ENCODE results near the gene CPA5. TPM values are rescaled to one million over a fixed set of nuclear protein-coding genes. Genes with fewer than 3 reads are reported as not detected.

The CPA5 gene
- total RNA-seq, 4 donors from 2014 or later, result not detected

DNA sequence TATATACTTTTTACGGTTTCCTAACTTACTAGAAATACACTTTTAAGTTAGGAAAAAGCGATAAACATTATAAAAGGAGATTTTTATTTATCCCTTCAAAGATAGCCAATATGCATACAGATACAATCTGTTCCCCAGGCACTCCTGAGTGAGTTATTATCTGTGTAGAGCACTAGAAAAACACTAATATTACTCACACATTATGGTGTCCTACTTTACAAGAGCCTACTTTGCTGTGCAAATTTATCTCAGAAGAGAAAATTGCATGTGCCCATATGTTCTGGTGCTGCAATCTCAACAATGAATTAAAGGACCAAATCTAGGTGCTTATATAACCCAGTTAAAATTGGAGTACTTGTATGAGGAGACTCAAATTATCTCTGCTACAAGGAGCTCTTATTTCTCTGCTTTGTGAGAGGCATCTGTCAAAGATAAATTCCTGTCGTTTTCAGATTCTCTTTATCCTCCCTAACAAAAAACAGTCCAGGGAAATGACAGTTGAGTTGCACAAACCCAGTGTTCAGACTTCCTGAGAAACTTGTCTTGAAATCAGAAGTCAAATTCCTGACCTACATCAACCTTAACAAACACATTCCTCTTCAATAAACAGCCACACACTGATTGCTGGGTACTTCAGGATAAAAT lies 64.6 kb downstream of the CPA5 start:
- TF ChIP-seq, protein P1, sequence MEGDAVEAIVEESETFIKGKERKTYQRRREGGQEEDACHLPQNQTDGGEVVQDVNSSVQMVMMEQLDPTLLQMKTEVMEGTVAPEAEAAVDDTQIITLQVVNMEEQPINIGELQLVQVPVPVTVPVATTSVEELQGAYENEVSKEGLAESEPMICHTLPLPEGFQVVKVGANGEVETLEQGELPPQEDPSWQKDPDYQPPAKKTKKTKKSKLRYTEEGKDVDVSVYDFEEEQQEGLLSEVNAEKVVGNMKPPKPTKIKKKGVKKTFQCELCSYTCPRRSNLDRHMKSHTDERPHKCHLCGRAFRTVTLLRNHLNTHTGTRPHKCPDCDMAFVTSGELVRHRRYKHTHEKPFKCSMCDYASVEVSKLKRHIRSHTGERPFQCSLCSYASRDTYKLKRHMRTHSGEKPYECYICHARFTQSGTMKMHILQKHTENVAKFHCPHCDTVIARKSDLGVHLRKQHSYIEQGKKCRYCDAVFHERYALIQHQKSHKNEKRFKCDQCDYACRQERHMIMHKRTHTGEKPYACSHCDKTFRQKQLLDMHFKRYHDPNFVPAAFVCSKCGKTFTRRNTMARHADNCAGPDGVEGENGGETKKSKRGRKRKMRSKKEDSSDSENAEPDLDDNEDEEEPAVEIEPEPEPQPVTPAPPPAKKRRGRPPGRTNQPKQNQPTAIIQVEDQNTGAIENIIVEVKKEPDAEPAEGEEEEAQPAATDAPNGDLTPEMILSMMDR (IDR thresholded peaks at IDR 0.05), result no peak
- ATAC-seq (ENCODE audit: low FRiP score), result peak; percentile 41

DNA sequence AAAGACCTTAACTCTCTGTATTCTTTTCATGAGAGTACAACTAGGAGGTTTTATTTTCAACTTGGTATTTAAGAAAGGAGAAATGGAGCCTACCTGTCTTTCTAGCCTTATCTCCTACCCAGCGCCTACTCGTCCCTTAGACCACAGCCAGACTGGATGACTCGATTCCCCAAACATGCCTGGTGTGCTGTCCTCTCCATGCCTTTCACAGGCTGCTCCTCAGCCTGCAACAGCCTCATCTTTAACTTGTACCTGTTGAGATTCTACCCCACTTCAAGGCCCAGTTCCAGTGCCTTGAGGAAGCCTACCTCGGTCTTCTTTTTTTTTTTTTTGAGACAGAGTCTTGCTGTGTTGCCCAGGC lies 65.1 kb downstream of the CPA5 start:
- ATAC-seq (ENCODE audit: low FRiP score) (peak; percentile 48), DNase-seq (ENCODE audit: low spot score) (no peak)
- TF ChIP-seq, protein P1 (IDR thresholded peaks at IDR 0.05), result no peak

More for the DNA sequence above, 64.6 kb downstream of the CPA5 start:
- DNase-seq (ENCODE audit: low spot score), result no peak

DNA sequence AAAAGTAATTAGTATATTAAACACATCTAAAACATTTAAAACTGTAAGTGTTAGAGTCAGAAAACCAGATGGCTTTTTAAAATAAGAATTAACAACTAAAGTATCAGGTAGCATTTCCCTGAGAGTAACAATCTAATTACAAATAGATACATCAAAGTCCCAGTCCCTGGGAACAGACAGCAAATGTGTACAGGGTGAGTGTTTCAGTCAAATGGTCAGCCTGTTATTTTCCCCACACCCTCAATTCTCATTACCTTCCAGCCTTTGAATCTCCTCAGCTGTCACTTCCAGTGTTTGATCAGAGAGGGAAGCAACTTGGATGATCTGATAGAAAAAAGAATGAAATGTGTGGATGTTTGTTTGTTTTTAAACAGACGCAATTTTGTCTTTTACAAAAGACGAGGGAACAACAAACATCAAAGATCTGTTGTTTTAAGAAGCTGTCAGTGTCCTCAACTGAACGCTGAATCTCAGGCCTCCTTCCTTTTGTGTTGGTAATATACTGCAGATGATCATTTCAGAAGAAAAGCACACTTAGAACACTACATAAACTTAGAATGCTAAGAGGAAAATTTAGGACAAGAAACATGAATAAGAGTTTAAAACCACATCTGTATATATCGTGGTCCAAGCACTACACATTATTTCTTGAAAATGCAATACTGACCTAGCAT lies 66.4 kb downstream of the CPA5 start:
- ATAC-seq (ENCODE audit: low FRiP score) (no peak), DNase-seq (ENCODE audit: low spot score) (no peak)
- TF ChIP-seq, protein P1 (IDR thresholded peaks at IDR 0.05), result no peak

DNA sequence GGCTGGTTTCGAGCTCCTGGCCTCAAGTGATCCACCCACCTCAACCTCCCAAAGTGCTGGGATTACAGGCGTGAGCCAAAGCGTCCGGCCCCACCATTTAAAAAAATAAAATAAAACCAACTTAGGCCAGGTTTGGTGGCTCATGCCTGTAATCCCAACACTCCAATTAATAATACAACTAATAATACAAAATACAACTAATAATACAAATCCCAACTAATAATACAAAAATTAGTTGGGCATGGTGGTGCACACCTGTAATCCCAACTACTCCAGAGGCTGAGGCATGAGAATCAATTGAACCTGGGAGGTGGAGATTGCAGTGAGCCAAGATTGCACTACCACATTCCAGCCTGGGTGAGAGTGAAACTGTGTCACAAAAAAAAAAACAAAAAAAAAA lies 68.6 kb downstream of the CPA5 start:
- TF ChIP-seq, protein P1 (IDR thresholded peaks at IDR 0.05), result no peak
- DNase-seq (ENCODE audit: low spot score), result no peak
- ATAC-seq (ENCODE audit: low FRiP score), result no peak

DNA sequence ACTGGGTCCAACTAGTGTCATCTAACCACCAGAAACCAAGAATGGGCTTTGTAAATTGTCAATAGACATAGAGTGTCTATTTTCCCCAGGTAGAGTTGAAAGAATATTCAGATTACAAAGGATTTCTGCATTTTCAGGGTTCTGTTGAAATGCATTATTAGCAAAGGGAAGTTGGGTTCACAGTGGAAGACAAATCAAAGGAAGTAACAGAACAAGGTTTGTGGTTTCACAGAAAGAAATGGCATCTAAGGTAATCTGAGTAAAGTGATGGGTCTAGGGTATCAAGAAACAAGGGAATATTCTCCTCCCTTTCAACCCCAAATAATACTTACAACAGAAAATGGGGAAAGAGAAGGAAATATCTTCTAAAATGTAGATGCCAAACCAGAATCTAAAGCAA lies 70.4 kb downstream of the CPA5 start:
- TF ChIP-seq, protein P1 (IDR thresholded peaks at IDR 0.05), result no peak
- ATAC-seq (ENCODE audit: low FRiP score) (no peak), DNase-seq (ENCODE audit: low spot score) (no peak)

DNA sequence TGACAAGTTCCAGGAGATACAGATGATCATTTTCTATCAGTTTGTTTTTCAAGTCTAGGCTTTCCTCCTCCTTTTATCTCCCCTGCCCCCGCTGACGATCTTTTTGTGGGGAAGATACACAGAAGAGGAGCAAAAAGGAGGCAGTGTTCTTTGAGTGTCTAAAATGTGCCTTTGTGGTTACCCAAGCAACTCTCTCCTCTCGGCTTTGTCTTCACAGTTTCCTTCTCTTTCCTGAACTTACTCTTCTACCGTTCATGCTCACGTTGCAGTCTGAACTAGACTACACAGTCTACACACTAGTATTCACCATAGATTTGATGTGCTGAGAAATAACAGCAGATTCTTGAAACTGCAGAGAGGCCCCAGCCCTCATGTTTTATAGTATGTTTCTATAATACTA lies 72.6 kb downstream of the CPA5 start:
- ATAC-seq (ENCODE audit: low FRiP score) (no peak), DNase-seq (ENCODE audit: low spot score) (no peak)
- TF ChIP-seq, protein P1 (IDR thresholded peaks at IDR 0.05), result no peak

DNA sequence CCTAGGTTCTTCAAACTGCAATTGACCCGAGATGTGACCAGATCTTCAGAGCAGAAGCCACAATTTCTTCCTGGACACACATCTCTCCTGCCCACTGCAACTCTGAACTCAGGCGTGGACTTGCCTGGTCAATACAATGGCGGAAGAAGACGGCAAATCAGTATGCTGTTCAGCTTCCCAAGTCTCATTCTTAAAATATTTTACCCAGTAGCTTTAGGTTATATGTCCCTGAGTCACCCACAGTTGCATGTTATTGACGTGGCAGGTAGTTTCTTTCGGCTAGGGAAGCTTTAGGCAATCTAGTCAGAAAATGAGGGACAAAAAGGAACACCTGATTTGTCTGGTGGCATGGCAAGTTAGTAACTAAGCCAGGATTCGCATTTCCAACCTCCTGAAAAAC lies 73.7 kb downstream of the CPA5 start:
- no peak for DNase-seq (ENCODE audit: low spot score)

More for the DNA sequence above, 73.7 kb downstream of the CPA5 start:
- no peak for ATAC-seq (ENCODE audit: low FRiP score)
- TF ChIP-seq, protein P1 (IDR thresholded peaks at IDR 0.05), result no peak
